ENCODE data around the gene TSPOAP1. TPM values are rescaled to one million over a fixed set of nuclear protein-coding genes. Genes with fewer than 3 reads are reported as not detected.

TSPOAP1 gene
- total RNA-seq, 2 donors from 2014 or later, result 30.5 to 32.8 TPM

- ATAC-seq (no peak), DNase-seq (no peak)
- Mint-ChIP-seq H3K27ac (peak overlapping the region; percentile 99), H3K27me3 (no peaks in the 10 kb centered on the region), H3K4me1 (peaks cover 39% of the 10 kb centered on the region), H3K4me3 (no peak overlapping the region), H3K36me3 (ENCODE audit: low read depth) (peaks cover under 1% of the 10 kb centered on the region)
- H3K9me3 ChIP-seq (ENCODE audit: control insufficient read depth, low read length, poor library complexity, severe bottlenecking), result no peaks in the 10 kb centered on the region
Observed at GRCh38 chr17:58354541-58355216, 26.1 kb upstream of the TSPOAP1 start.

GRCh38 chr17:58353389-58353825 is 24.8 kb upstream of the TSPOAP1 start:
- Mint-ChIP-seq H3K27ac (peak overlapping the region; percentile 99), H3K36me3 (ENCODE audit: low read depth) (peaks cover 8% of the 10 kb centered on the region), H3K4me3 (peak overlapping the region; percentile 99), H3K27me3 (no peaks in the 10 kb centered on the region), H3K4me1 (peaks cover 47% of the 10 kb centered on the region)
- no peak for ATAC-seq
- no peak for DNase-seq
- H3K9me3 ChIP-seq (ENCODE audit: control insufficient read depth, low read length, poor library complexity, severe bottlenecking), result no peaks in the 10 kb centered on the region

GRCh38 chr17:58352596-58353388 is 24.2 kb upstream of the TSPOAP1 start:
- Mint-ChIP-seq H3K36me3 (ENCODE audit: low read depth) (peaks cover 8% of the 10 kb centered on the region), H3K4me1 (peaks cover 48% of the 10 kb centered on the region), H3K27ac (peak overlapping the region; percentile 99), H3K27me3 (no peaks in the 10 kb centered on the region), H3K4me3 (peak overlapping the region; percentile 99)
- DNase-seq (no peak), ATAC-seq (no peak)
- H3K9me3 ChIP-seq (ENCODE audit: control insufficient read depth, low read length, poor library complexity, severe bottlenecking), result no peaks in the 10 kb centered on the region

- Mint-ChIP-seq H3K27ac (peak within 1 kb of the TSS; percentile 99), H3K4me3 (peak within 1 kb of the TSS; percentile 99), H3K36me3 (ENCODE audit: low read depth) (peaks cover 8% of the 10 kb centered on the region), H3K4me1 (peaks cover 51% of the 10 kb centered on the region), H3K27me3 (no peaks in the 10 kb centered on the region)
- DNase-seq (peak; percentile 84 to 92 (median 89)), ATAC-seq (peak; percentile 95)
- no peaks in the 10 kb centered on the region for H3K9me3 ChIP-seq (ENCODE audit: control insufficient read depth, low read length, poor library complexity, severe bottlenecking)
Observed at GRCh38 chr17:58351831-58352595, 23.4 kb upstream of the TSPOAP1 start, which contains the start of gene SUPT4H1. Gene SUPT4H1 (minus strand): TSS chr17:58352201. CDS start chr17:58352135, 66 bp downstream.

GRCh38 chr17:58351182-58351581 is 22.6 kb upstream of the TSPOAP1 start:
- Mint-ChIP-seq H3K27ac (peak overlapping the region; percentile 99), H3K27me3 (no peaks in the 10 kb centered on the region), H3K36me3 (ENCODE audit: low read depth) (peaks cover 8% of the 10 kb centered on the region), H3K4me1 (peaks cover 52% of the 10 kb centered on the region), H3K4me3 (peak overlapping the region; percentile 99)
- ATAC-seq (no peak), DNase-seq (no peak)
- H3K9me3 ChIP-seq (ENCODE audit: control insufficient read depth, low read length, poor library complexity, severe bottlenecking), result no peaks in the 10 kb centered on the region

GRCh38 chr17:58348038-58348437 is 19.4 kb upstream of the TSPOAP1 start:
- DNase-seq, result no peak
- H3K4me3 Mint-ChIP-seq, result no peak overlapping the region

GRCh38 chr17:58345500-58345899 is 16.9 kb upstream of the TSPOAP1 start:
- H3K27me3 Mint-ChIP-seq, result no peaks in the 10 kb centered on the region

More at GRCh38 chr17:58348038-58348437, 19.4 kb upstream of the TSPOAP1 start:
- H3K27ac Mint-ChIP-seq, result peak overlapping the region; percentile 81
- peaks cover 52% of the 10 kb centered on the region for H3K4me1 Mint-ChIP-seq
- no peak for ATAC-seq
- H3K27me3 Mint-ChIP-seq, result no peaks in the 10 kb centered on the region
- no peaks in the 10 kb centered on the region for H3K9me3 ChIP-seq (ENCODE audit: control insufficient read depth, low read length, poor library complexity, severe bottlenecking)
- peaks cover 10% of the 10 kb centered on the region for H3K36me3 Mint-ChIP-seq (ENCODE audit: low read depth)

GRCh38 chr17:58344791-58345157 is 16.2 kb upstream of the TSPOAP1 start:
- Mint-ChIP-seq H3K36me3 (ENCODE audit: low read depth) (peaks cover 13% of the 10 kb centered on the region), H3K4me1 (peaks cover 63% of the 10 kb centered on the region), H3K27ac (peak overlapping the region; percentile 100), H3K27me3 (no peaks in the 10 kb centered on the region), H3K4me3 (peak overlapping the region; percentile 93)
- H3K9me3 ChIP-seq (ENCODE audit: control insufficient read depth, low read length, poor library complexity, severe bottlenecking), result no peaks in the 10 kb centered on the region
- ATAC-seq (peak; percentile 78), DNase-seq (peak in 2 of 3 donors; percentile 55 to 57)

More at GRCh38 chr17:58345500-58345899, 16.9 kb upstream of the TSPOAP1 start:
- H3K9me3 ChIP-seq (ENCODE audit: control insufficient read depth, low read length, poor library complexity, severe bottlenecking), result no peaks in the 10 kb centered on the region
- peaks cover 57% of the 10 kb centered on the region for H3K4me1 Mint-ChIP-seq
- ATAC-seq, result no peak
- H3K36me3 Mint-ChIP-seq (ENCODE audit: low read depth), result peaks cover 13% of the 10 kb centered on the region
- peak overlapping the region; percentile 100 for H3K27ac Mint-ChIP-seq
- H3K4me3 Mint-ChIP-seq, result peak overlapping the region; percentile 93
- no peak for DNase-seq

GRCh38 chr17:58344047-58344790 is 15.6 kb upstream of the TSPOAP1 start:
- ATAC-seq, result peak; percentile 86
- peak overlapping the region; percentile 100 for H3K27ac Mint-ChIP-seq
- no peaks in the 10 kb centered on the region for H3K9me3 ChIP-seq (ENCODE audit: control insufficient read depth, low read length, poor library complexity, severe bottlenecking)
- H3K36me3 Mint-ChIP-seq (ENCODE audit: low read depth), result peaks cover 8% of the 10 kb centered on the region
- no peaks in the 10 kb centered on the region for H3K27me3 Mint-ChIP-seq
- peak; percentile 64 to 84 (median 74) for DNase-seq
- H3K4me1 Mint-ChIP-seq, result peaks cover 64% of the 10 kb centered on the region
- H3K4me3 Mint-ChIP-seq, result peak overlapping the region; percentile 93

GRCh38 chr17:58343131-58343530 is 14.5 kb upstream of the TSPOAP1 start:
- no peaks in the 10 kb centered on the region for H3K9me3 ChIP-seq (ENCODE audit: control insufficient read depth, low read length, poor library complexity, severe bottlenecking)
- no peak for DNase-seq
- peaks cover 5% of the 10 kb centered on the region for H3K36me3 Mint-ChIP-seq (ENCODE audit: low read depth)
- H3K4me3 Mint-ChIP-seq, result peak overlapping the region; percentile 93
- peaks cover 70% of the 10 kb centered on the region for H3K4me1 Mint-ChIP-seq
- no peaks in the 10 kb centered on the region for H3K27me3 Mint-ChIP-seq
- peak overlapping the region; percentile 100 for H3K27ac Mint-ChIP-seq
- no peak for ATAC-seq

GRCh38 chr17:58341861-58342475 is 13.4 kb upstream of the TSPOAP1 start:
- peak overlapping the region; percentile 100 for H3K27ac Mint-ChIP-seq
- ATAC-seq (no peak), DNase-seq (no peak)
- peaks cover 76% of the 10 kb centered on the region for H3K4me1 Mint-ChIP-seq
- H3K36me3 Mint-ChIP-seq (ENCODE audit: low read depth), result peaks cover 5% of the 10 kb centered on the region
- H3K27me3 Mint-ChIP-seq, result no peaks in the 10 kb centered on the region
- no peaks in the 10 kb centered on the region for H3K9me3 ChIP-seq (ENCODE audit: control insufficient read depth, low read length, poor library complexity, severe bottlenecking)
- peak overlapping the region; percentile 93 for H3K4me3 Mint-ChIP-seq
